TTC549 (cell line): Measurements from ENCODE around the gene WDR49.
"Not testable (repeated sequence)": the region's sequence is repeated elsewhere in the genome, so short reads cannot be mapped to it uniquely, and the experiment has no call there.

Source experiments
- FAIRE-seq: peaks from 2 replicates; lab custom pipeline; 2012; peaks lifted over from hg19 to GRCh38; lab: Jason Lieb, UNC

WDR49 gene

DNA sequence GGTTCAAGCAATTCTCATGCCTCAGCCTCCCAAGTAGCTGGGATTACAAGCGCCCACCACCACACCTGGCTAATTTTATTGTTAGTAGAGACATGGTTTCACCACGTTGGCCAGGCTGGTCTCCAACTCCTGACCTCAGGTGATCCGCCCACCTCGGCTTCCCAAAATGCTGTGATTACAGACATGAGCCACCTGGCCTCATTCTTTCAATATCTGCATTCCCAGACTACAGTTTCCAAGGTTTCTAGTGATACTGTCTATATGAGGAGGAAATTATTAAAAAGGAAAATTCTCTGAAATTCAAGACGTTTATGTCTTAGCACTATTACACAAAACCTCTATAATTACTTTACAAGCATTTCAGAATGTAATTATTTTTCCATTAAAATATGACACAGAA is 39.5 kb downstream of the WDR49 start:
- not testable (repeated sequence) for FAIRE-seq

DNA sequence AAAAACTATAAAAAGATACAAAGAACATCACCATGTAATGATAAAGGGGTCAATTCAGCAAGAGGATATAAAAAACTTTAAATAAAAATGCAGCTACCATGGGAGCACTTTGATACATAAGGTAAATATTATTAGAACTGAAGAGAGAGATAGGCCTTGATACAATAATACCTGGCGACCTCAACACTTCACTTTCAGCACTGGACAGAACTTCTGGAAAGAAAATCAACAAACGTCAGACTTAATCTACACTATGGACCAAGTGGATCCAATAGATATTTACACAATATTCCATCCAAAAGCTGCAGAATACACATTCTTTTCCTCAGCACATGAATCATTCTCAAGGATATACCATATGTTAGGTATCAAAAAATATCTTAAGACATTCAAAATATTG is 42.0 kb downstream of the WDR49 start:
- no peak for FAIRE-seq

DNA sequence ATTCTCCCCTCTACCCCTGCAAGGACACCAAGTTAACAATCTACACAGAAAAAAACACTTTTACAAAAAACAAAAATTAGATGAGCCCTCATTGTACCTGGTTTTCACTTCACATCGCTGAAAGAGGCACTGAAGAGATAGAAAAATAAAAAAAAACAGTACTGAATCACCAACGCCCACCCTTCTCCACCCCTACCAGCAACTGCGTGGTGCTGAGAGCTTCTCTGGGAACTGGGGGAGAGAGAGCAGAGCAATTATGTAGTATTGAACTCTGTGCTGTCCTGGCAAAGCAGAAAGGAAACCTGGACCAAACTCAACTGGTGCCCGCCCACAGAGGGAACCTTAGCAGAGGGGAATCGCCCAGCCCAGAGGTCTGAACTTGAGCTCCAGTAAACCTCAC is 44.6 kb downstream of the WDR49 start:
- FAIRE-seq, result no peak

DNA sequence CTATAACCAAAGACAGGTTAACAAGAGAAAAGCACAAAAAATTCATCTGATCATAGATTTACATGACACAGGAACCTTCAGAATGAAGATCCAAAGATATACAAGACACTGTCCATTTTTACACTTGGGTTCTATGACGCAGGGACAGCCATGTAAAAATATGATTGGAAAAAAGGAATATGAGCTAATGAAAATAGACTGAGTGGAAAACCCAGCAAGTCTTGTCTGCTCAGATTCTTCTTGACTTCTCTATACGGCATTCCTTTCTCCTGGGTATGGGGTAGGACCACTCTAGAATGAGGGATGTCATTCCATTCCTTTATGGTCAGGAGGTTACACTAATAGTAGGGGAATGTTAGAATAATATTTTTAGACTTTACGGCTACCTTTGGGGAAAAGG is 46.9 kb downstream of the WDR49 start:
- FAIRE-seq, result no peak

DNA sequence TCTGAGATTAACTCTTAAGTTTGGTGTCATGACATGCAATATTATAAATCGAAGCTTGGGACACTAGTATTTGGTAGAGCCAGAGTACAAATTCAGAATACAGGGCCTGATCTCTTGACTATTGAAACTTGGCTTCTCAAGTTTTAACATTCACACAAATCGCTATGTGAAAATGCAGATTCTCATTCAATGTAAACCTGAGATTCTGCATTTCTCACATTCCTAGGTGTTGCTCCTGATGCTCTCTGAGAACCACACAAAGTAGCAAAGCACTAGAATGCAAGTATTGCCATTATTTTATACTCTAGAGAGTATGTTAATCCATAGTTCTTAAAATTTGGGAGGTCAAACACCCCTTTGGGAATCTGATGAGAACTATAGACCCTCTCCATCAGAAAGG is 47.9 kb downstream of the WDR49 start:
- FAIRE-seq, result no peak

DNA sequence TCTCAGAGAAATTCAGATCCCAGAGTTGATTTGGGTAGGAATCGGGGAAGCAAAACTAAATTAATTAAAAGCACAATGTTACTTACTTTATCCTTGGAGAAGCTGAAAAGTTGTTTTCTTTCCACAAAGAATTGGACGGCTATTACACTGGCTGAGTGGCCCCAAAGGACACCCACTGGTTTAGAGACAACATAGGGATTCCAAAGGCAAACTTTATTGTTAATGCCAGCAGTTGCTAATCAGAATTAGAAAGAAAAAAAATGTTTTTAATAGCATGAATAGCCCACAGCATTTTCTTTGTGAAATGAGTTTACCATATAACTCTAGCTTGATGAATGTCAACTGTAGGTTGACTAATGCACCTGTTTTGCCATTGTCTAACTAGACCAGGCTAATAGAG is 51.7 kb downstream of the WDR49 start:
- FAIRE-seq, result no peak

GRCh38 chr3:167587651-167588050 is 66.1 kb downstream of the WDR49 start:
- FAIRE-seq, result no peak

- FAIRE-seq, result no peak
These were observed 78.6 kb downstream of the WDR49 start for GRCh38 chr3:167575000-167575600.

DNA sequence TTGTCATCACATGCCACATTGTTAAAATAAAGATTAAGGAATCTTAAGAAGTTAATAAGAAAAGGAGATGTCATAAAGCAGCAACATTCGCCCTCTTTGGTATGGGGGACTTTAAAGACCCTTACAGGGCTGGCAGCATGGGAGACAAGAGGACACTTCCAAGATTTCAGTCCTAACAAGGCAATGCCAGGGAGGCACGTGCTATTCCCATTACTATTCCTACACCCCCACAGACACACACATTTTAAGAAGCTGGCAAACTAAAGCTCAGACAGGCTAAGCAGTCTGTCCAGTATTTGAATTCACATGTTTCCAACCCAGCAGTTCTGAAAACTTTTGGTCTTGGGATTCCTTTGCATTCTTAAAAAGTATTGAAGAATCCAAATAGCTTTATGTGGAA is 80.8 kb downstream of the WDR49 start:
- FAIRE-seq, result no peak

DNA sequence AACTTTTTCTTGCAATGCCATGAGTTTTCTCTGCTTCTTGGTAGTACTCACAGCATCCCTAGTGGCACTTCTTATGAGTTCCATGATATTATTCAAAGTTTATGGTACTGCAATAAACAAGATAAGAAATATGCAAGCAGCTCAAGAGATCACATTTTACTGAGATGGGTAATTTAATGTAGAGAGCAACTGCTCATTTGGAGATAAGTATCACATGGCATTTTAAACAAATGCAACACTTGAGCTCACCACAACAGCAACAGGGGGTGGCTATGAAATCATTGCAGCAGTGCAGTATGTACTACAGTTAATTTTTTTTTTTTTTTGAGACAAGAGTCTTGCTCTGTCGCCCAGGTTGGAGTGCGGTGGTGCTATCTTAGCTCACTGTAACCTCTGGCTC is 85.1 kb downstream of the WDR49 start:
- FAIRE-seq, result no peak

GRCh38 chr3:167565489-167565888 is 88.3 kb downstream of the WDR49 start:
- no peak for FAIRE-seq

DNA sequence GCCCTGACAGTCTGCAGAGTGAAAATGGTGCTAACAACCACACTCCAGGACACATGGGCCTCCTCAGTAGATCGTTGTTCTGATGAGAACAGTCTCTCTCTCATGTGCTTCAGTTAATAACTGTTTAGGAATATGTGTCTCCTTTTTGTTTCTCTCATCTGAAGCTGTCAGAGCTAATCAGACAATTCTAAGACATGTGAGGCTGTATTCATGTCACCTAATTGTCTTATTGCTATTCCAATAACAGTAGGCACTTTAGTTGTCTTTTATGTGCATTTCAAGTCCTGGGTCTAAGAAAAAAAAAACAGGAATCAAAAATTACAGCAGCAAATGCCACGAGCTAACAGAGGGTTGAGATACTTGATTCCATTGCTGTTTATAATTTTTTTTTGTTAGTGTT is 89.1 kb downstream of the WDR49 start:
- no peak for FAIRE-seq

DNA sequence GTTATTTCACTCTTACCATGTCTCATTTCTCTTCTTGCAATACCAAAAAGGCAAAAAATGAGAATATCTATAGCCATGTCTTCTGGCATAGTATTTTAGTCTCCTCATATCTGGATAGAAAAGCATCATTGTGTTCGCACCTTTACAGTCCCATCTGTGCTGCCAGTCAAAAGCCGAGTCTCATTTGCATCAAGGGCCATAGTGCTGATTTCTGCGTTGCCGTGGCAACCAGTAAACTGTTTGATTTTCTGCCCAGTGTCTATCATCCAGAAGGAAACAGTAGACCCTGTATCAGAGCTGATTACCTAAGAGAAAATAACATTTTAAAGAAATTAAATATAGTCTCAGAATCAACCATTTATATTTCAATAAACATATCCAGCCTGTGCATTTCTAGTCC is 93.8 kb downstream of the WDR49 start:
- no peak for FAIRE-seq

DNA sequence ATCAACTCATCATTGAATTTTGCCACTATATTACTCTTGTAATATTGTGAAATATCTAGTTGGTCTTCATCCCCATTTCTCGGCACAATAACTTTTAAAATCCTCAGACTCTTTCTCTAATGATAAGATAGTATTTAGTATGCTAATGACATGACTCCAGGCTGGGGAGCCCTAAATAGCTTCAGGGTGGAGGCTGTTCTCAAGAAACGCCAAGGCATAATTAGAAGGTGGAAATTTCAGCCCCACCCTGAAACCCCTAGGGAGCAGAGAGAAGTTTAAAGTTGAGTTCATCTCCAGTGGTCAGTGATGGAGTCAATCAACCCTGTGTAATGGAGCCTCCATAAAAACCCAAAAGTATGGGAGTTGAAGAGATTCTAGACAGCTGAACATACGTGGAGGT is 98.8 kb downstream of the WDR49 start:
- no peak for FAIRE-seq

DNA sequence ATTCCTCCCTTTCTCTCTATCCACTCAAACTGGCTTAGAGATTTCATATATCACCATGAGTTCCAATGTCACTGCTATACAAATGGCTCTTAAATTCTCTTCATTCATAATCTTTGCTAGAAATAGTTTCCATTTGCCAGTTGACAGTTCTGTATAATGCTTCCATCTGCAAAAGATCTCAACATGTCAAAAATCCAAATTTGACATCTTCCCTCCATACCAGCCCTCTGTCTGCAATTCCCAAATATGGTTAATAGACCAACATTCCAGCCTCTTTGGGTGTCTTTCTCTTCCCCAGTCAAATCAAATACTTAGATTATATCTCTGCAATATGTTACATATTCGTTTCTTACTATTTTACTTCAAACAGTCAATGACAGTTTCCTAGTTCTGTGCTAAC is 115.7 kb downstream of the WDR49 start:
- no peak for FAIRE-seq

- no peak for FAIRE-seq
These were observed 132.8 kb downstream of the WDR49 start for GRCh38 chr3:167521006-167521355.

DNA sequence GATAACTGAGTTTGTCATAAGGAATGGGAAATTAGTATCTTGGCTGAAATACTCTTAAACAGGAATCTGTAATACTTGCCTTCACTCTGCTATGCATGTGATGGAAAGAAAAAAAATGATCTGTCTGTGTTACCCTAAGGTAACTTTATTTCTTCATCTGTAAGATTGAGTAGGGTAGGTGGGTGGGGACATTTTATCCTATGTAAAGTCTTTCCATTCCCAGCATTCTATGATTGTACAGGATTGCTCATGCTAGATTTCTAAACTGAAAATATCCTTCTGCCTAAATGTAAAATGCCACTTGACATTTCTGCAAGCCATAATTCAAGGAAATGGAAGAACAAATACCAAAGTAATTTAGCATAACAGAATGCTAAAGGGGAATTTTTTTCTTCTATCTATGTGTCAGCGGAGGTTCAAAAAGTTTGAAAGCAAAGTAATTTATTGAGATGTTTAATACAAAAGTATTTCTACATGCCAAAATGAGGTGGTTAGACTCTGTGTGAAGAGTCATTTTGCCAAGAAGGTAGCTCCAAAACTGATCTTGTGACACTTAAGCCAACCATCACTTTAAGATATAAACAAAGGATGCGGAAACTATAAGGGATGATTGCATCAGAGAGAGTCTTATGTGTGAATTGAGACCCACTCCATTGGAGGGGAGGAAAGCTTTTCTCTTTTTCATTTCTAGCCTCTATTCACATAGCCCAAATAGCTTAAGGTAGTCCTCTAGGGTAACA is 133.3 kb downstream of the WDR49 start:
- no peak for FAIRE-seq

DNA sequence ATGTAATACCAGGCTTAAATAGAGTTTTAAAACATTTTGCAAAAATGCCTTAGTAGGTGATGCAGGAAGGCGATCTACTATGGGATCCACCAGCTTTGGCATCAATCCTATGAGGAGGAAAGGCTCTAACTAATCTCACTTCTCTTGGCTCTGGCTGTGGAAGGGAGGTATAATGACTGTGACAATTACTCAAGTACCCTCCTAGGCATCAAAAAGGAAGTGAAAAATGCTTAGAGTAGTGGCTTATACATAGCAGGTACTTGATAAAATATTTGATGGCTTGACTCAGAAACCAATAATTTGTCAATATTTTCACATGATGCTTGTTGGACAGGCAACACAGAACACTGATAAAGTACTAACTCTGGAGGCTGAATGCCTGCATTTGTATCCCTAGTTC is 145.8 kb downstream of the WDR49 start:
- no peak for FAIRE-seq

DNA sequence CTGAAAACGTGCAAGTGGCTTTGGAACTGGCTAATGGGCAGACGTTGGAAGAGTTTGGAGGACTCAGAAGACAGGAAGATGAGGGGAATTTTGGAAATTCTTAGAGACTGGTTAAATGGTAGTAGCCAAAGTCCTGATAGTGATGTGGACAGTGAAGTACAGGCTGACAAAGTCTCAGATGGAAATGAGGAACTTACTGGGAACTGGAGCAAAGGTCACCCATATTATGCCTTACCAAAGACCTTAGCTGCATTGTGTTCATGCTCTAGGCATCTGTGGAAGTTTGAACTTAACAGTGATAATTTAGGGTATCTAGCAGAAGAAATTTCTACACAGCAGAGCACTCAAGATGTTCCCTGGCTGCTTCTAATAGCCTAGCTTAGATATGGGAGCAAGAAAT is 151.3 kb downstream of the WDR49 start:
- FAIRE-seq, result no peak

GRCh38 chr3:167501941-167502340 is 151.8 kb downstream of the WDR49 start:
- no peak for FAIRE-seq

DNA sequence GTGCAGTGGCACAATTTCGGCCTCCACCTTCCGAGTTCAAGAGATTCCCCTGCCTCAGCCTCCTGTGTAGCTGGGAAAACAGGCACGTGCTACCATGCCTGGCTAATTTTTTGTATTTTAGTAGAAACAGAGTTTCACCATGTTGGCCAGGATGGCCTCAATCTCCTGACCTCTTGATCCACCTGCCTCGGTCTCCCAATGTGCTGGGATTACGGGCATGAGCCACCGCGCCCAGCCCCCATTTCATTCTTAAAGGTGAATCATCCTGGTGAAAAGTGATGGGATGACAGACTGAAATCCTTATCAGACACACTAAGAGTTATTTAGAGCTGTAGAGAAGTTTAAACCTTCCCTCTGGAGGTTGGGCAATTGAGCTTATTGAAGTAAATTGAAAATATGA is 155.8 kb downstream of the WDR49 start:
- no peak for FAIRE-seq

- no peak for FAIRE-seq
These were observed 160.5 kb downstream of the WDR49 start for GRCh38 chr3:167493244-167493643.

- FAIRE-seq, result no peak
These were observed 162.1 kb downstream of the WDR49 start for GRCh38 chr3:167491621-167492020.

GRCh38 chr3:167489571-167489970 is 164.2 kb downstream of the WDR49 start:
- FAIRE-seq, result no peak

DNA sequence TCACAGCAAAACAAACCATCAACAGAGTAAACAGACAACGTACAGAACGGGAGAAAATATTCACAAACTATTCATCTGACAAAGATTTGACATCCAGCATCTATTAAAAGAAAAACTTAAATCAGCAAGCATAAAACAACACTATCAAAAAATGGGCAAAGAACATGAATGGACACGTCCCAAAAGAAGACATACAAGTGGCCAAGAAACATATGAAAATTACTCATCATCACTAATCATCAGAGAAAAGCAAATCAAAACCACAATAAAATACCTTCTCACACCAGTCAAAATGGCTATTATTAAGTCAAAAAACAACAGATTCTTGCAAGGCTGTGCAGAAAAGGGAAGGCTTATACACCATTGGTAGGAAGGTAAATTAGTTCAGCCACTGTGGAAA is 166.2 kb downstream of the WDR49 start:
- FAIRE-seq, result no peak
